Activated CD4-positive, alpha-beta T cell treated with anti-CD3 and anti-CD28 coated beads for 36 hours (primary cell): ENCODE results near the gene FHOD3. TPM values are rescaled to one million over a fixed set of nuclear protein-coding genes. Genes with fewer than 3 reads are reported as not detected.

ENCODE experiments used
- ATAC-seq: fragments of 200-7000 bp; cut with Tn5 transposase; one replicate; pipeline ENCODE4 v1.10.0; 2021; ENCODE audit warnings: mild to moderate bottlenecking, moderate library complexity
- CTCF ChIA-PET: fragments of 350-600 bp; sonication (Branson Sonifier 250); formaldehyde crosslinking; loops from one replicate; lab custom pipeline; 2021; ENCODE audit warnings: antibody characterized with exemption; lab: Charles Lee
- POLR2A ChIA-PET: fragments of 350-600 bp; sonication (Branson Sonifier 250); formaldehyde crosslinking; loops from one replicate; lab custom pipeline; 2021; ENCODE audit warnings: antibody characterized with exemption, inconsistent platforms; lab: Charles Lee
- DNase-seq: peaks from one replicate; pipeline ENCODE4 v3.0.0-alpha.2; 2020
- H3K27ac Mint-ChIP-seq: one replicate; pipeline ENCODE4 v1.8.0; 2021; ENCODE audit warnings: mixed read lengths
- H3K27me3 Mint-ChIP-seq: one replicate; pipeline ENCODE4 v1.8.0; 2021; ENCODE audit warnings: mixed read lengths
- H3K36me3 Mint-ChIP-seq: one replicate; pipeline ENCODE4 v1.8.0; 2021; ENCODE audit warnings: low read depth, mixed read lengths
- H3K4me1 Mint-ChIP-seq: one replicate; pipeline ENCODE4 v1.8.0; 2021; ENCODE audit warnings: mixed read lengths
- H3K4me3 Mint-ChIP-seq: one replicate; pipeline ENCODE4 v1.8.0; 2021; ENCODE audit warnings: mild to moderate bottlenecking, moderate library complexity, mixed read lengths
- H3K9me3 Mint-ChIP-seq: one replicate; pipeline ENCODE4 v1.8.0; 2021; ENCODE audit warnings: low read depth, mixed read lengths
- intact Hi-C, 2 experiments: fragments of 100-400 bp; cut with DNase I in 1 of 2; cut with micrococcal nuclease in 1 of 2; formaldehyde crosslinking; loops; one replicate each; pipeline versions ENCODE4 v1.14.2 to v1.15.1; 2022 to 2024; cut with DNase I, micrococcal nuclease
- total RNA-seq, 2 experiments: library from RNA; stranded (reverse); gene quantifications; one replicate each; pipeline ENCODE4 v1.2.3, GENCODE V29; 2021

Gene FHOD3
- total RNA-seq, 2 experiments from 2014 or later, result not detected

DNA sequence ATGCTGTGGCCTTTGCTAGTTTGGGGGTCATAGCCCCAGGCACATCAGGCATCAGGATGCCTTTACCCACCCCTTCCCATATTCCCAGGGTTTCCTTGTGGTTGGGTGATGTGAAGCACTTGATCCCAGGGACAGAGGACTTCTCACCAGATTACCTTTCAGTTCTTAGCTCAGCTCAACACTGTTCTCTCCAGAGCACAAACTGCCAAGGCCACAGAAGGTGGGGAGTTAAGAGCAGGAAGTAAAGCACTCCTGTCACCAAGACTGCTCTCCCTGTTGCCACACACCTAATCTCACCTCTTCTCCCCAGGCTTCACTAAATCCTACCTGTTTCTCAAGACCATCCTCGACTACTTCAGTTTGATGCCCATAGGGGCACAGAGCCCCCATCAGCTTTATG is 25.9 kb downstream of the FHOD3 start:
- no peak for ATAC-seq
- Mint-ChIP-seq H3K27me3 (peaks cover 28% of the 10 kb centered on the region), H3K4me3 (no peak overlapping the region), H3K9me3 (peaks cover 10% of the 10 kb centered on the region), H3K27ac (no peak overlapping the region), H3K4me1 (no peaks in the 10 kb centered on the region), H3K36me3 (no peaks in the 10 kb centered on the region)
- ChIA-PET CTCF (no interaction called here), POLR2A (no interaction called here)
- intact Hi-C loops, result no loop called here
- no peak for DNase-seq

DNA sequence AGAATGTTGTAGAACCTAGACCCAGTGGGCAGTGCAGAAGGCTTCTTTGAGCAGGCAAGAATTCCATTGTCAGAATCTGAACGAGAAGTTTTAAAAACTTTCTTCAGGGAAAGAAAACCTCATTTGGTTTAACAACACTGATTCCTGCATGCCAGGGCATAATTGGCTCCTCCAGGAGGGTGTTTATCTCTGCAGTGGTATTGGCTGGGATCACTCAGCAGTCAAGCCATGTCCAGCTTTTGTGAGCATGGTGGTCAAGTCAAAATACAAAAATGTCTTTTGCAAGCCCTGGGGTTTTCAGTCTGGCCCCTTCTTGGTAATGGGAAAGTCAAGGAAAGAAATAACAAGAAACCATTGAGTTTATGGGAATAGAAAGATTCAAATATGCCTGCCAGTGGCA is 28.3 kb downstream of the FHOD3 start:
- intact Hi-C loops, result no loop called here
- no peak for DNase-seq
- ATAC-seq, result no peak
- no peaks in the 10 kb centered on the region for H3K36me3 Mint-ChIP-seq
- H3K9me3 Mint-ChIP-seq, result no peaks in the 10 kb centered on the region
- no peaks in the 10 kb centered on the region for H3K4me1 Mint-ChIP-seq
- POLR2A ChIA-PET, result no interaction called here
- no peak overlapping the region for H3K4me3 Mint-ChIP-seq
- no peak overlapping the region for H3K27ac Mint-ChIP-seq
- CTCF ChIA-PET, result no interaction called here
- H3K27me3 Mint-ChIP-seq, result peaks cover 31% of the 10 kb centered on the region

- CTCF ChIA-PET, result interaction anchor here (0.7 kb wide), 1 partner anchor 316 kb away, joined by 3 read pairs; no protein-coding TSS in a partner anchor
- POLR2A ChIA-PET, result no interaction called here
- H3K4me1 Mint-ChIP-seq, result no peaks in the 10 kb centered on the region
- H3K36me3 Mint-ChIP-seq, result no peaks in the 10 kb centered on the region
- no peak for ATAC-seq
- no peak overlapping the region for H3K4me3 Mint-ChIP-seq
- intact Hi-C loops, result no loop called here
- no peak for DNase-seq
- no peak overlapping the region for H3K27ac Mint-ChIP-seq
- peaks cover 26% of the 10 kb centered on the region for H3K27me3 Mint-ChIP-seq
- no peaks in the 10 kb centered on the region for H3K9me3 Mint-ChIP-seq
Measured at GRCh38 chr18:36326771-36327170, 29.3 kb downstream of the FHOD3 start.

DNA sequence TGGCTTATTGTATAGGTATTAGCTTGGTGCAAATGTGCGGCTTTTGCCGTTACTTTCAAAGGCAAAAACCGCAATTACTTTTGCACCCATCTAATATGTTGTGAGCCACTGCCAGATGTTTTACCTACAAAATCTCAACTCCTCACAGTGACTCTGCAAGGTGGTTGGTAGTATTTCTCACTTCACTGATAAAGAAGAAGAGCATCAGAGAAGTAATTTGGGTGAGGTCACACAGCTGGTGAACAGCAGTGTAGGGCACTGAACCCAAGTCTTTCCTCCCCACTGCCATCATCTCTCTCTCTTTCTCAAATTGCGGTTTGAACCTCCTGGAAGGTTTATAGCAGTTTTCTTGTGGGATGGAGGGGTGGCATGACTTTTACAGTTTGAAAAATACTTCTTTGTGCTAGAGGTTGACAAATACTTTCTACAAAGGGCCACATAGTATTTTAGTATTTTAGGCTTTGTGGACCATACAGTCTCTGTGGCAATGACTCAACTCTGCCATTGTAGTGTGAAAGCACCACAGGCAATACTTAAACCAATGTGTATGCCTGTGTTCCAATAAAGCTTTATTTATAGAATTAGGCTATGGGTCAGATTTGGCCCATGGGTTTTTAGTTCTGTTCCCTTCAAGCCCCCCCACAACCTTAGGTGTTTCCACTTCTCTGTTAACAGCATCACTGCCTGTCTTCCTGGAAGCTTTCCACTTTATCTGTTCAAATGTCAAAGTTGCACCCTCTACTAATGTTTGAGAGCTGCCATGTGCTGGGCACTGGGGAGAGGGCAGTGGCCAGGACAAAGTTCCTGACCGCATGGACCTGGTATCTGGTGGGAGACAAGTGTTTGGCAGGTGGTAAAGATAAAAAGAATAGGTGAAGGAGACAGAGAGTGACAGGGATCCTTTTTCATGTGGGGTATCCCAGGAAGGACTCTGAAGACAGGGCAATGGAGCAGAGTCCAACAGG is 30.1 kb downstream of the FHOD3 start:
- DNase-seq (no peak), ATAC-seq (no peak)
- no peaks in the 10 kb centered on the region for H3K9me3 Mint-ChIP-seq
- POLR2A ChIA-PET, result no interaction called here
- CTCF ChIA-PET, result interaction anchor here (0.7 kb wide), 1 partner anchor 317 kb away, joined by 3 read pairs; no protein-coding TSS in a partner anchor
- no peaks in the 10 kb centered on the region for H3K36me3 Mint-ChIP-seq
- no peaks in the 10 kb centered on the region for H3K4me1 Mint-ChIP-seq
- no peak overlapping the region for H3K27ac Mint-ChIP-seq
- no peak overlapping the region for H3K4me3 Mint-ChIP-seq
- peaks cover 23% of the 10 kb centered on the region for H3K27me3 Mint-ChIP-seq
- intact Hi-C loops, result no loop called here

GRCh38 chr18:36328385-36328858 is 30.9 kb downstream of the FHOD3 start:
- POLR2A ChIA-PET, result no interaction called here
- H3K36me3 Mint-ChIP-seq, result no peaks in the 10 kb centered on the region

GRCh38 chr18:36328916-36329315 is 31.4 kb downstream of the FHOD3 start:
- DNase-seq (no peak), ATAC-seq (no peak)
- Mint-ChIP-seq H3K36me3 (no peaks in the 10 kb centered on the region), H3K4me1 (no peaks in the 10 kb centered on the region), H3K27me3 (peaks cover 19% of the 10 kb centered on the region), H3K4me3 (no peak overlapping the region), H3K9me3 (no peaks in the 10 kb centered on the region), H3K27ac (no peak overlapping the region)
- intact Hi-C loops, result no loop called here
- ChIA-PET POLR2A (no interaction called here), CTCF (interaction anchor here (0.8 kb wide), 1 partner anchor 359 kb away, joined by 4 read pairs; no protein-coding TSS in a partner anchor)

More at GRCh38 chr18:36328385-36328858, 30.9 kb downstream of the FHOD3 start:
- Mint-ChIP-seq H3K27me3 (peaks cover 22% of the 10 kb centered on the region), H3K4me1 (no peaks in the 10 kb centered on the region), H3K9me3 (no peaks in the 10 kb centered on the region), H3K4me3 (no peak overlapping the region), H3K27ac (no peak overlapping the region)
- intact Hi-C loops, result no loop called here
- no peak for DNase-seq
- ATAC-seq, result no peak
- CTCF ChIA-PET, result interaction anchor here (0.8 kb wide), 1 partner anchor 359 kb away, joined by 4 read pairs; no protein-coding TSS in a partner anchor

GRCh38 chr18:36329684-36330434 is 32.3 kb downstream of the FHOD3 start:
- DNase-seq (no peak), ATAC-seq (no peak)
- ChIA-PET POLR2A (no interaction called here), CTCF (no interaction called here)
- intact Hi-C loops, result no loop called here
- H3K9me3 Mint-ChIP-seq, result no peaks in the 10 kb centered on the region
- H3K27me3 Mint-ChIP-seq, result peaks cover 14% of the 10 kb centered on the region
- no peaks in the 10 kb centered on the region for H3K4me1 Mint-ChIP-seq
- no peaks in the 10 kb centered on the region for H3K36me3 Mint-ChIP-seq
- no peak overlapping the region for H3K4me3 Mint-ChIP-seq
- H3K27ac Mint-ChIP-seq, result no peak overlapping the region

DNA sequence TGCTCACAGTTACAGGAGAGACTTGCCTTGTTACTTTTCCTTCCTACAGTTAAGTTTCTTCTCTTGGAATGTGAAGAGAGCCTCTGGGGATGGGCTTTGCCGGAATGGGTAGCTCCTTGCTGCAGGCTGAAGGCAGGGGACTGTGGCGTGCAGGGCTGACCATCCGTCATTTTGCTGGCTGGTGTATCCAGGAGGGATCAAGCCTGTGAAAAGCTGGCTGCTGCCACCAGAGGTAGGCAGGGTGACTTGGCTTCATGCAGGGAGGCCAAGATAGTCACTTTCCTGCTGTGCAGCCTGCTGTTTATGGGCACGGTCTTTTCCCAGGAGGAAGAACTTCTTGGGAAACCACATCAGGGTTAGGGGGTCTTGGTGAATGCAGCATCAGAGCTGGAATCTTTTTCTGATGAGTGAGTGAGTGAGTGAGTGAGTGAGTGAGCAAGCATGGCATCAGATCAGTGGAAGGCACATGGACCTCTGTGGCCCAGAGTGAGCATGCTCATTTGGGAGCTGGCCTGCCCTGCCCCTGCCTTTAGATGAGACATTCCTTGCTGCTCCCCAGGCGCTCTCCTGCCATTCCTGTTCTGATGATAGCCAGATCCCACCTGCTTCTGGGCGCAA is 33.0 kb downstream of the FHOD3 start:
- ChIA-PET POLR2A (no interaction called here), CTCF (no interaction called here)
- DNase-seq (no peak), ATAC-seq (no peak)
- H3K4me3 Mint-ChIP-seq, result no peak overlapping the region
- H3K27ac Mint-ChIP-seq, result no peak overlapping the region
- H3K27me3 Mint-ChIP-seq, result peaks cover 12% of the 10 kb centered on the region
- no peaks in the 10 kb centered on the region for H3K4me1 Mint-ChIP-seq
- no peaks in the 10 kb centered on the region for H3K9me3 Mint-ChIP-seq
- H3K36me3 Mint-ChIP-seq, result no peaks in the 10 kb centered on the region
- intact Hi-C loops, result no loop called here

DNA sequence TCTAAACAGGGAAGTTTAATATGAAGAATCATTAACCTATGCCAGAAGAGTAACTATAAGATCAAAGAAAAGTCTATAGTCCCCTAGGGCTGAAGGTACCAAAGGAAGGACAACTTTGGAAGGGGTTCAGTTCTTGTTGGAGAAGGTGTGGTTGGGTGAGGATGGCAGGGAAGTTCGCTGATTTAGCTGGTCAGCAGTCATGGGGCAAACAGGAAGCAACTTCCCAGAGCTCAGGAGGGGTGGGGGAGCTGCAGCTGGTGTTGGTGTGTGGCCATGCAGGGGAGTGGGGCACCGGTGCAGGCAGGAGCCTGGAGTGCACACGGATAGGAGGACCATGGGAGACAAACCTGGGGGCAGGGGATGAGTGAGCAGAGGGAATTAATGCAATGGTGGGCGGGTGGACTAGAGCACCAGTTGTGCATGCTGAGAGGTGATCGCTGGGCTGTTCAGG is 34.0 kb downstream of the FHOD3 start:
- intact Hi-C loops, result no loop called here
- H3K36me3 Mint-ChIP-seq, result no peaks in the 10 kb centered on the region
- CTCF ChIA-PET, result no interaction called here
- peaks cover 12% of the 10 kb centered on the region for H3K27me3 Mint-ChIP-seq
- H3K4me1 Mint-ChIP-seq, result no peaks in the 10 kb centered on the region
- POLR2A ChIA-PET, result no interaction called here
- DNase-seq, result no peak
- no peak overlapping the region for H3K4me3 Mint-ChIP-seq
- no peaks in the 10 kb centered on the region for H3K9me3 Mint-ChIP-seq
- no peak for ATAC-seq
- no peak overlapping the region for H3K27ac Mint-ChIP-seq

DNA sequence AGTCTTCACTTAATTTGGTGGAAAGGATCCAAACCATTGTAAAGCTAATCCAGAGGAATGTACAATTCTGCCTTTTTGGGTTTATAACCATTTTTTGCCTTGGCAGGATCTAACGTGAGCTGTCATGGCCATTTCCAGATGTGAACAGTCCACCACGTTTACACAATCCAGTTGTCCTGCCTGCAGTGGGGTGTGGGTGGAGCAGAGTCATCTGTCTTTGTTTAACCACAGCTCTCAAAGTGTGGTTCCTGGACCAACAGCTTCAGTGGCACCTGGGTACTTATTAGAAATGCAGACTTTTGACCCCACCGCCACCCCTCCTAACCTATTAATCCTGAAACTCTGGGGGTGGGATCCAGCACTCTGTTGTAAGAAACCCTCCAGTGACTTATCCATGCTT is 35.9 kb downstream of the FHOD3 start:
- intact Hi-C loops, result no loop called here
- no peaks in the 10 kb centered on the region for H3K9me3 Mint-ChIP-seq

DNA sequence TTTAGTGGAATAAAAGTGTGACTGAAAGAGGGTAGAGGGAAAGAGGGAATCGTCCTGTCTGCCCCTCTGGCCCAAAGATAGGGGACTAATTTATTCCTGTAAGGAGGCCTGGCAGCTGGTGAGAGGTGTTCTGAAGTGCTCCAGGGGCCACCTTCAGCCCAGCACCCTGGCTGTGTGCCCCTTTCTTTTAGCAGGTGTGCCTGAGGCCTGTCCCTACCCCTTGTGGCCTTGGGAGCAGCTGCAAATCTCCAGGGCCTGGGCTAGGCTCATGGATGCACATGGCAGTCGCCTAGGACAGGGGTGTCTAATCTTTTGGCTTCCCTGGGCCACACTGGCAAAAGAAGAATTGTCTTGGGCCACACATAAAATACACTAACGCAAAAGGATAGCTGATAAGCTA is 37.3 kb downstream of the FHOD3 start:
- Mint-ChIP-seq H3K9me3 (no peaks in the 10 kb centered on the region), H3K4me3 (no peak overlapping the region), H3K4me1 (no peaks in the 10 kb centered on the region), H3K36me3 (no peaks in the 10 kb centered on the region), H3K27ac (no peak overlapping the region), H3K27me3 (no peaks in the 10 kb centered on the region)
- CTCF ChIA-PET, result interaction anchor here (1.1 kb wide), 1 partner anchor 85 kb away, joined by 3 read pairs; no protein-coding TSS in a partner anchor
- ATAC-seq (no peak), DNase-seq (no peak)
- intact Hi-C loops, result no loop called here
- POLR2A ChIA-PET, result no interaction called here

More for the DNA sequence above, 35.9 kb downstream of the FHOD3 start:
- H3K4me1 Mint-ChIP-seq, result no peaks in the 10 kb centered on the region
- ATAC-seq (no peak), DNase-seq (no peak)
- ChIA-PET POLR2A (no interaction called here), CTCF (no interaction called here)
- H3K36me3 Mint-ChIP-seq, result no peaks in the 10 kb centered on the region
- peaks cover 6% of the 10 kb centered on the region for H3K27me3 Mint-ChIP-seq
- H3K4me3 Mint-ChIP-seq, result no peak overlapping the region
- no peak overlapping the region for H3K27ac Mint-ChIP-seq
